ENCODE measurements around the gene APBB2. TPM values are rescaled to one million over a fixed set of nuclear protein-coding genes. Genes with fewer than 3 reads are reported as not detected.

APBB2 gene
- total and polyA plus RNA-seq, 2 of the 4 experiments (the other 2 are of a cell fraction): 47.9 to 75.5 TPM

- peak overlapping the region; percentile 91 for H2BK20ac ChIP-seq (ENCODE audit: low read depth, low read length)
- no peak overlapping the region for H3K4me3 ChIP-seq (ENCODE audit: insufficient read depth, low read depth, low read length)
- ATAC-seq (ENCODE audit: low read depth) (peak; percentile 27), DNase-seq (peak; percentile 35)
- H3K36me3 ChIP-seq (ENCODE audit: control insufficient read depth, insufficient read depth, low read length): no peaks in the 10 kb centered on the region
- peak overlapping the region; percentile 40; the same call in 1 of the 2 replicates for H3K56ac ChIP-seq (ENCODE audit: extremely low read depth, insufficient read depth, low read length)
- H2AFZ ChIP-seq (replicated peaks; ENCODE audit: low read length, poor library complexity): no peak overlapping the region
- peaks cover 33% of the 10 kb centered on the region for H3K4me1 ChIP-seq (ENCODE audit: control insufficient read depth, insufficient read depth, low read length)
- dilution Hi-C loops (cut with HindIII; ENCODE audit: low sequenced_read_pairs, unreplicated experiment): no loop called here
- CTCF ChIA-PET: interaction anchor here (1.0 to 1.5 kb wide), 2 partner anchors 18 to 218 kb away, joined by 3 to 4 read pairs; no protein-coding TSS in a partner anchor
- 40% methylated on average over 3 of the region's 10 CpGs; no CpG with 5 or more reads in 1 of the 2 experiments for WGBS, 2 experiments (ENCODE audit: extremely low coverage in 2 of 2, insufficient read length in 1 of 2)
- no TSS peak for BruUV-seq (replicated peaks)
- in situ Hi-C loops (cut with MboI; ENCODE audit: low sequenced_read_pairs): no loop called here
- H4K5ac ChIP-seq (ENCODE audit: low read depth, low read length): peak overlapping the region; percentile 23
- peak overlapping the region; percentile 75; the same call in 1 of the 2 replicates for H2AK5ac ChIP-seq (ENCODE audit: low read depth, low read length)
- peak overlapping the region; percentile 95 for H2BK120ac ChIP-seq (ENCODE audit: low read depth, low read length)
- H3K9me1 ChIP-seq (ENCODE audit: insufficient read depth, low read length): peaks cover 17% of the 10 kb centered on the region
- peak overlapping the region; percentile 72 for H4K91ac ChIP-seq (ENCODE audit: insufficient read depth, low read depth, low read length)
- POLR2A ChIA-PET (ENCODE audit: unreplicated experiment): no interaction called here
- peaks cover 34 to 55% of the 10 kb centered on the region in 2 experiments for H3K79me1 ChIP-seq (ENCODE audit: low read depth in 1 of 2, low read length in 2 of 2)
- no peaks in the 10 kb centered on the region for H3K9me3 ChIP-seq (ENCODE audit: control insufficient read depth, insufficient read depth, low read length)
- H2AK9ac ChIP-seq (replicated peaks; ENCODE audit: low read depth, low read length, poor library complexity): peak overlapping the region; percentile 53
- H3K14ac ChIP-seq (replicated peaks; ENCODE audit: low read depth, low read length): peak overlapping the region; percentile 89
- H3K18ac ChIP-seq (ENCODE audit: low read depth, low read length): peak overlapping the region; percentile 78
- peak overlapping the region; percentile 97 for H3K27ac ChIP-seq (ENCODE audit: insufficient read depth, low read length)
- peak overlapping the region; percentile 87 for H3K23ac ChIP-seq (ENCODE audit: low read depth, low read length)
- peak overlapping the region; percentile 86; the same call in 2 of the 3 replicates for H2BK15ac ChIP-seq (ENCODE audit: low read depth, low read length)
- intact Hi-C loops (cut with micrococcal nuclease): loop anchor here (1.0 to 10.0 kb wide), 3 partner anchors 35 to 218 kb away; partner anchors contain the start of gene APBB2
- H3K4ac ChIP-seq (ENCODE audit: low read depth, low read length): peak overlapping the region; percentile 92
- H3K27me3 ChIP-seq (ENCODE audit: control insufficient read depth, insufficient read depth, low read length): no peaks in the 10 kb centered on the region
- peak overlapping the region; percentile 65 for H3K9ac ChIP-seq (ENCODE audit: low read depth, low read length)
- peak overlapping the region; percentile 13 to 71; a peak in 3 of 4 replicates for H4K8ac ChIP-seq (ENCODE audit: low read depth in 2 of 2, low read length in 2 of 2)
- H4K20me1 ChIP-seq (ENCODE audit: insufficient read depth, low read length): no peaks in the 10 kb centered on the region
- peak overlapping the region; percentile 97 for H2BK5ac ChIP-seq (ENCODE audit: low read depth, low read length, poor library complexity, severe bottlenecking)
- peak overlapping the region; percentile 48 for H3K4me2 ChIP-seq (ENCODE audit: low read depth, low read length)
- TF ChIP-seq, protein P1, sequence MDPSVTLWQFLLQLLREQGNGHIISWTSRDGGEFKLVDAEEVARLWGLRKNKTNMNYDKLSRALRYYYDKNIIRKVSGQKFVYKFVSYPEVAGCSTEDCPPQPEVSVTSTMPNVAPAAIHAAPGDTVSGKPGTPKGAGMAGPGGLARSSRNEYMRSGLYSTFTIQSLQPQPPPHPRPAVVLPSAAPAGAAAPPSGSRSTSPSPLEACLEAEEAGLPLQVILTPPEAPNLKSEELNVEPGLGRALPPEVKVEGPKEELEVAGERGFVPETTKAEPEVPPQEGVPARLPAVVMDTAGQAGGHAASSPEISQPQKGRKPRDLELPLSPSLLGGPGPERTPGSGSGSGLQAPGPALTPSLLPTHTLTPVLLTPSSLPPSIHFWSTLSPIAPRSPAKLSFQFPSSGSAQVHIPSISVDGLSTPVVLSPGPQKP (IDR thresholded peaks at IDR 0.05; ENCODE audit: borderline replicate concordance, low read depth, low read length): no peak
- no peak for TF ChIP-seq CEBPB (IDR thresholded peaks at IDR 0.05; ENCODE audit: low read depth, low read length)
- TF ChIP-seq POLR2A (IDR thresholded peaks at IDR 0.05; ENCODE audit: low read depth, low read length): no peak
- TF ChIP-seq BHLHE40 (IDR thresholded peaks at IDR 0.05; ENCODE audit: low read depth, low read length): no peak
- no peak for TF ChIP-seq MXI1 (IDR thresholded peaks at IDR 0.05; ENCODE audit: borderline replicate concordance, low read depth, low read length)
- TF ChIP-seq USF2 (IDR thresholded peaks at IDR 0.05; ENCODE audit: low read depth, low read length): no peak
- TF ChIP-seq CTCF (conservative IDR thresholded peaks at IDR 0.05; ENCODE audit: low read depth, low read length): no peak
- TF ChIP-seq MAZ (IDR thresholded peaks at IDR 0.05; ENCODE audit: borderline replicate concordance, low read depth, low read length): no peak
- no peak for TF ChIP-seq RAD21 (IDR thresholded peaks at IDR 0.05; ENCODE audit: low read length)
- no peak for TF ChIP-seq FOS (IDR thresholded peaks at IDR 0.05; ENCODE audit: low read depth, low read length)
- no peak for TF ChIP-seq RCOR1 (IDR thresholded peaks at IDR 0.05; ENCODE audit: insufficient replicate concordance, low read length)
- no peak for TF ChIP-seq MAFK (IDR thresholded peaks at IDR 0.05; ENCODE audit: low read depth, low read length)
- no peak for TF ChIP-seq NFE2L2 (IDR thresholded peaks at IDR 0.05; ENCODE audit: low read depth, low read length)
These were observed 71.7 kb downstream of the APBB2 start for GRCh38 chr4:41142376-41143310.

All from IMR-90 (cell line).